Karpas-422 (cell line): ENCODE data around the gene ARHGAP11B.
"Not testable (repeated sequence)": the region's sequence is repeated elsewhere in the genome, so short reads cannot be mapped to it uniquely, and the experiment has no call there.

ENCODE experiments used
- DNase-seq: peaks from one replicate; pipeline ENCODE4 v3.0.0-alpha.2; 2015
- H2AFZ ChIP-seq: fragments of 200-600 bp; sonication (generic); 2 replicates; pipeline ENCODE4 v1.6.1; 2014; ENCODE audit warnings: antibody characterized with exemption, low read length, mixed read lengths
- H3K27ac ChIP-seq: fragments of 200-600 bp; sonication (generic); 2 replicates; pipeline ENCODE4 v1.5.1; 2014; ENCODE audit warnings: mild to moderate bottlenecking, low read length, moderate library complexity
- H3K27me3 ChIP-seq: fragments of 200-600 bp; sonication (generic); 2 replicates; pipeline ENCODE4 v1.6.1; 2014; ENCODE audit warnings: low read length, mixed read lengths
- H3K36me3 ChIP-seq: fragments of 200-600 bp; sonication (generic); 2 replicates; pipeline ENCODE4 v1.6.1; 2014; ENCODE audit warnings: low read length, mixed read lengths; ENCODE audit not compliant: insufficient read depth
- H3K4me1 ChIP-seq: fragments of 200-600 bp; sonication (generic); 2 replicates; pipeline ENCODE4 v1.6.1; 2014; ENCODE audit warnings: mild to moderate bottlenecking, low read length, mixed read lengths
- H3K4me2 ChIP-seq: fragments of 200-600 bp; sonication (generic); 2 replicates; pipeline ENCODE4 v1.6.1; 2014; ENCODE audit warnings: low read length, low read depth, mild to moderate bottlenecking; ENCODE audit not compliant: poor library complexity, severe bottlenecking
- H3K4me3 ChIP-seq: fragments of 200-600 bp; sonication (generic); 2 replicates; pipeline ENCODE4 v1.5.1; 2014; ENCODE audit warnings: mild to moderate bottlenecking, antibody characterized with exemption, low read length, mixed read lengths
- H3K79me2 ChIP-seq: fragments of 200-600 bp; sonication (generic); 2 replicates; pipeline ENCODE4 v1.6.1; 2014; ENCODE audit warnings: mild to moderate bottlenecking, low read length, mixed read lengths
- H3K9ac ChIP-seq: fragments of 200-600 bp; sonication (generic); 2 replicates; pipeline ENCODE4 v1.6.0; 2014; ENCODE audit warnings: low read length
- H3K9me2 ChIP-seq: fragments of 200-600 bp; sonication (generic), shearing (Covaris generic); replicated peaks from 2 replicates; pipeline ENCODE4 v1.6.0; 2014; ENCODE audit warnings: mild to moderate bottlenecking, low read length, moderate library complexity; ENCODE audit not compliant: insufficient read depth
- H3K9me3 ChIP-seq: fragments of 300-700, 200-600 bp; sonication (generic); 2 replicates; pipeline ENCODE4 v1.6.1; 2014; ENCODE audit warnings: low read length, mixed read lengths
- H4K20me1 ChIP-seq: fragments of 200-600 bp; sonication (generic); 2 replicates; pipeline ENCODE4 v1.6.1; 2014; ENCODE audit warnings: mild to moderate bottlenecking, antibody characterized with exemption, low read length, low read depth; ENCODE audit not compliant: insufficient read depth

The ARHGAP11B gene

DNA sequence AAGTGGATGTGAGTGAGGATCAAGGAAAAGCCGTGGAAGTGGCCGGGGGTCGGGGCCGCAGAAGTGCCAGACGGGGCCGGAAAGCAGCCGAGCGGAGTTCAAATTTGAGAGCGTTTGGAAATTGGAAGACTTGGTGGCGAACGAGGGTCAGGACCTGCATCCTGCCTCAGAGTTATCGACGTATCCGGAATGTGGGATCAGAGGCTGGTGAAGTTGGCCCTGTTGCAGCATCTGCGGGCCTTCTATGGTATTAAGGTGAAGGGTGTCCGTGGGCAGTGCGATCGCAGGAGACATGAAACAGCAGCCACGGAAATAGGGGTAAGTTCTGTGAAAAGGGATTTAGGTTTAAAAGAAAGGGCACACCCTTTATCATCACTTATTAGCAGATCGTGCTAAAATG is 704 bp downstream of the ARHGAP11B start:
- H3K9me2 ChIP-seq, H3K36me3 ChIP-seq, H4K20me1 ChIP-seq, H2AFZ ChIP-seq, H3K27me3 ChIP-seq, DNase-seq, H3K9me3 ChIP-seq: not testable (repeated sequence)
- Histone ChIP-seq H3K9ac (peak overlapping the region; percentile 90), H3K27ac (peak overlapping the region; percentile 86), H3K79me2 (peaks cover 47% of the 10 kb centered on the region), H3K4me3 (peak overlapping the region; percentile 90), H3K4me2 (peak overlapping the region; percentile 85), H3K4me1 (peaks cover 20% of the 10 kb centered on the region)

- Histone ChIP-seq H3K27me3 (no peaks in the 10 kb centered on the region), H3K27ac (no peak overlapping the region), H3K9ac (no peak overlapping the region), H3K4me1 (peaks cover 4% of the 10 kb centered on the region), H2AFZ (no peak overlapping the region), H3K4me3 (no peak overlapping the region), H3K9me3 (no peaks in the 10 kb centered on the region), H3K9me2 (no peaks in the 10 kb centered on the region), H4K20me1 (no peaks in the 10 kb centered on the region), H3K4me2 (no peak overlapping the region), H3K79me2 (peaks cover 69% of the 10 kb centered on the region), H3K36me3 (peaks cover 35% of the 10 kb centered on the region)
- no peak for DNase-seq
These were observed 24.3 kb downstream of the ARHGAP11B start for GRCh38 chr15:30650012-30650929.

DNA sequence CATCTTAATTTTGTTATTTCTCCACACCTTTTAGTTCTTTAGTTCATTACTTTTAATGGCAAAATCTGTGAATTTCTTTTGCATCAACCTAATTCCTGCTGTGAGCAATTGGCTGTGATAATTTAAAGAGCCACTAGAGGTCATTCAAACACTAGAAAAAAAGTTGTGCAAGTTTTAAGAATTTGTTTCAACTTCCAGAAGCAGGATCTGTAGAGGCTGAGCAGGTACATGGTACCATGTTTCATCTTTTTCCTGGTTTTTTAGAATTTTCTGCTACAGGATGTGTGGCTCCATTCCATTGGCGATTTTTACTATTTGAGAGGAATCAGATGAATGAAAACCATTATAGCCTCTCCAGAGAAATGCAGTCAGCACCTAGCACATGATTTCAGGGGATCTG is 35.2 kb downstream of the ARHGAP11B start:
- peaks cover 32% of the 10 kb centered on the region; the same call in 1 of the 2 replicates for H3K36me3 ChIP-seq
- H3K79me2 ChIP-seq: peaks cover 57% of the 10 kb centered on the region
- not testable (repeated sequence) for H3K4me1 ChIP-seq, H2AFZ ChIP-seq, H3K4me2 ChIP-seq, H3K9ac ChIP-seq, H3K27me3 ChIP-seq, H3K27ac ChIP-seq, H4K20me1 ChIP-seq, H3K4me3 ChIP-seq, H3K9me3 ChIP-seq, H3K9me2 ChIP-seq
- peak; percentile 61 for DNase-seq

- Histone ChIP-seq H3K36me3 (peaks cover 53% of the 10 kb centered on the region), H3K79me2 (peaks cover 58% of the 10 kb centered on the region)
- not testable (repeated sequence) for H4K20me1 ChIP-seq, H3K4me3 ChIP-seq, H3K4me2 ChIP-seq, H3K4me1 ChIP-seq, H3K9ac ChIP-seq, H3K9me2 ChIP-seq, H2AFZ ChIP-seq, H3K27ac ChIP-seq, H3K27me3 ChIP-seq, H3K9me3 ChIP-seq
- peak; percentile 27 for DNase-seq
These were observed 43.7 kb downstream of the ARHGAP11B start for GRCh38 chr15:30669621-30670020.

GRCh38 chr15:30670056-30670455 is 44.1 kb downstream of the ARHGAP11B start:
- H3K4me1 ChIP-seq: no peaks in the 10 kb centered on the region
- no peak overlapping the region for H2AFZ ChIP-seq
- peaks cover 55% of the 10 kb centered on the region for H3K79me2 ChIP-seq
- H3K27me3 ChIP-seq: no peaks in the 10 kb centered on the region
- H3K27ac ChIP-seq: no peak overlapping the region
- no peaks in the 10 kb centered on the region for H3K9me3 ChIP-seq
- no peak overlapping the region for H3K4me3 ChIP-seq
- H3K9me2 ChIP-seq: no peaks in the 10 kb centered on the region
- no peak overlapping the region for H3K9ac ChIP-seq
- H3K36me3 ChIP-seq: peaks cover 52% of the 10 kb centered on the region
- no peak overlapping the region for H3K4me2 ChIP-seq
- no peaks in the 10 kb centered on the region for H4K20me1 ChIP-seq
- DNase-seq: peak; percentile 22

GRCh38 chr15:30671309-30671708 is 45.4 kb downstream of the ARHGAP11B start:
- Histone ChIP-seq H3K79me2 (peaks cover 44% of the 10 kb centered on the region), H3K4me1 (no peaks in the 10 kb centered on the region), H3K9me2 (no peaks in the 10 kb centered on the region)

DNA sequence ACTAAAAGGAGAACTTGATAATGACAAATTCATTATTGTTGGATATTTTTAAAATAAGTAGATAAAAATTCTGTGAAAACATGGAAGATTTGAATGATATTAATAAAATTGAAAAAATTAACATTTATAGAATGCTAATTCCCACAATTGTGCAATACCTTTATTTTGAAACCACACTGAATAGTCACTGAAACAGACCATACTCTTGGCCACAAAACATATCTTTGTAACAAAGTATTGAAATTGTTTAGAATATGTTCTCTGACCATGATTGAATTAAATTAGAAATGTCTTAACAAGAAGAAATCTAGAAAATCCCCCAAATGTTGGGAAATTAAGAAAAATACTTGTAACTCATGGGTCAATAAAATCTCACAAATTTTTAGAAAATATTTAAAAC is 49.2 kb downstream of the ARHGAP11B start:
- Histone ChIP-seq H3K4me1 (no peaks in the 10 kb centered on the region), H3K79me2 (peaks cover 12% of the 10 kb centered on the region), H4K20me1 (no peaks in the 10 kb centered on the region), H3K9me3 (no peaks in the 10 kb centered on the region), H3K4me3 (no peak overlapping the region), H3K36me3 (peaks cover 12% of the 10 kb centered on the region; the same call in 1 of the 2 replicates), H3K4me2 (no peak overlapping the region), H3K9ac (no peak overlapping the region), H2AFZ (no peak overlapping the region), H3K27me3 (no peaks in the 10 kb centered on the region), H3K9me2 (no peaks in the 10 kb centered on the region), H3K27ac (no peak overlapping the region)
- DNase-seq: peak; percentile 39

More at GRCh38 chr15:30671309-30671708, 45.4 kb downstream of the ARHGAP11B start:
- H3K27me3 ChIP-seq: no peaks in the 10 kb centered on the region
- H3K4me3 ChIP-seq: no peak overlapping the region
- no peak overlapping the region for H3K27ac ChIP-seq
- no peak overlapping the region for H3K9ac ChIP-seq
- H3K4me2 ChIP-seq: no peak overlapping the region
- DNase-seq: peak; percentile 14
- H3K36me3 ChIP-seq: peaks cover 41% of the 10 kb centered on the region
- no peaks in the 10 kb centered on the region for H3K9me3 ChIP-seq
- no peaks in the 10 kb centered on the region for H4K20me1 ChIP-seq
- no peak overlapping the region for H2AFZ ChIP-seq

DNA sequence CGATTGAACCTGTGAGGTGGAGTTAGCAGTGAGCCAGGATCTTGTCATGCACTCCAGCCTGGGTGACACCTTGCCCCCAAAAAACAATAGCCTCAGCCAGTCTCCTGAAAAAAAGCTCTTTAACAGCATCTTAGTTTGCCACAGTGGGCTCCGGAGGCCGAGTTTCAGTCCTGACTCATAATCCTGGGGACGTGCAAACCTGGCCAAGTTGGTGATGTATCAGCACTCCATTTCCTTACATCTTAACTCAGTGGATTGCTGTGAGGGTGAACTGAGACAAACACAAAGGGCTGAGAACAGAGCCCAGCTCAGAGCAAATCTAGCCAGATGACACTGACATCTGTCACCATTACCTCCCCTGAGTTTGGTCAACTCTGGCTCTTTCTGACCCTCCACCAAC is 50.0 kb downstream of the ARHGAP11B start:
- DNase-seq: peak; percentile 32
- not testable (repeated sequence) for H3K9me3 ChIP-seq, H3K79me2 ChIP-seq, H3K4me2 ChIP-seq, H3K4me3 ChIP-seq, H3K36me3 ChIP-seq, H3K4me1 ChIP-seq, H2AFZ ChIP-seq, H3K9ac ChIP-seq, H3K27me3 ChIP-seq, H4K20me1 ChIP-seq, H3K9me2 ChIP-seq, H3K27ac ChIP-seq
